ENCODE results near the gene PARD3.

PARD3 gene

DNA sequence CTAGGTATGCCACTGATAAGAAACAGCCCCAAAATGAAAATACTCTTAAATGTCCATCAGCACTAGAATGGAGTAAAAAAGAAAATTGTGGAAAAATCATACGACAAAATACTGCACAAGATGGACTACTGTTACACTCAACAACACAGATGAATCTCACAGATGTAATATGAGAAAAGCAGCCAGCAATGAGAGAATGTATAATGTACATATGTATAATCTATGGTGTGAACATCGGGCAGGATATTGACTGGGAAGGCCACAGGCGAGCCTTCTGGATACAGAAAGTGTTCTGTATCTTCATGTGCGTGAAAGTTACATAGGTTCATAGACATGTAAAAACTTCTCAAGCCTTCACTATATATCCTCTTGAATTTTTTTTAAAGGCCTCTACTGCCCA, 212.6 kb downstream of the PARD3 start:
- DNase-seq: no peak

- no peak for DNase-seq
Observed at GRCh38 chr10:34601691-34602090, 213.4 kb downstream of the PARD3 start.

GRCh38 chr10:34599026-34599795, 215.9 kb downstream of the PARD3 start:
- DNase-seq: no peak

DNA sequence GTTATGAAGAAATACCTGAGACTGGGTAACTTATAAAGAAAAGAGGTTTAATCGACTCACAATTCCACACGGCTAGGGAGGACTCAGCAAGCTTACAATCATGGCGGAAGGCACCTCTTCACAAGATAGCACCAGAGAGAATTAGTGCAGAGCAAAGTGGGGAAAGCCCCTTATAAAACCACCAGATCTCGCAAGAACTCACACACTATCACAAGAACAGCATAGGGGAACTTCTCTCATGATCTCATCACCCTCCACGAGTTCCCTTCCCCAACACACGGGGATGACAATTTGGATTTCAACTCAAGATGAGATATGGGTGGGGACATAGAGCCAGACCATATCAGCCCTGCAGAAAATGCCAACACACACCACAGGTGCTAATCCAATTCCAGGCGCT, 218.7 kb downstream of the PARD3 start:
- DNase-seq: no peak

DNA sequence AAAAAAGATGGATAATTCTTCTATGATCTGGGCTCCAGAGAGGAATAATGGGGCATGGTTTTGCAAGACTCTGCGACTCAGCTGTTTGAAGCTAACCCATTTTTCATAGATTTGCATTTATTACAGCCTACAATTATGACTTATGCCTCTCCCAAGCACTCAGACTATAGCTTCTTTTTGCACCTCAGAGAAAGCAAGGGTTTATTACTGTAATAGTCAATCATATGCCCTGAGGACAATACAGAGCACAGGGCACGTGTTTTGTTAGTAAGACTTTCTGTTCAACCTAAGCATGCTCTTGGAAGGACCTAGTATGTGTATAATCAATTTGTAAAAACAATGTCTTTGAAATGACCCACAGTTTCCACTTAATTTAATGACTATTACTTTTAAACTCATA, 221.2 kb downstream of the PARD3 start:
- no peak for DNase-seq

DNA sequence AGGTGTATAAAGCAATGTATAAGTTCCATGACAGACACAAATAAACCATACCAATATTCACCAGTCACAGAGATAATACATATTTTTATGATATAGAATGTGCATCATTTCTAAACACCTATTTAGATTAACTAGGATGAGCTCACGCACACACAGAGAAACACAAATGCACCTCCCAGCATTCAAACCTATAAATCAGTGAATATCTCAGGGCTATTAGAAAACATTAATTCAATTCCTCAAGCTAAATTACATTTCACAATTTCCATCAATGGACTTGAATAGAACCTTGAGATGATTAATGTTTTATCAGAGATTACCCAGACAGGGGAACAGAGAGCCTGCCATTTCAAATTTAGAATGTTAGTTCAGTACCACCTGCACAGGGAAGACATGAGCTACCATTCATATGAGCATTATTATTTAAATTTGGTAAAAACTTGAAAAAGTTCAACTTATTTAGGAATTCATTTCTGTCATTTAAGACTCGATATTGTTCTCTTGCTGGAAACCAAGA, 221.7 kb downstream of the PARD3 start:
- DNase-seq: no peak

DNA sequence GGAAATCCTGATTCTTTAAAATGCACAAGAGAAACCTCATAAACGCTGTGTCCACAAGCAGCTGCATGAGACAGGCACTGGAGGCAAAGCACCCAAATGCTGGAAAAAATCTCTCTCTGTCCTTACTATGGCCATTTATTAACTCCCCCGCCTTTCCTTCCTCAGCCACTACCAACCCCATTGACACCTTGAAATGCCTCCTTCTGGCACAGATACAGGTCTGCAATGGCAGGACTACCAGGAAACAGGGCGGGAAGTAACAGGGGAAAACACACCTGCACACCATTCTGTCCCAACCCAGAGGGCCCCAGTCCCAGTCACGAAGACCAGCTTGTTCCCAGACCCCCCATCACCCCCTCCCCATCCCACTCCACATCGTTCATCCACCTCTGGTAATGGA, 224.3 kb downstream of the PARD3 start:
- DNase-seq: no peak

DNA sequence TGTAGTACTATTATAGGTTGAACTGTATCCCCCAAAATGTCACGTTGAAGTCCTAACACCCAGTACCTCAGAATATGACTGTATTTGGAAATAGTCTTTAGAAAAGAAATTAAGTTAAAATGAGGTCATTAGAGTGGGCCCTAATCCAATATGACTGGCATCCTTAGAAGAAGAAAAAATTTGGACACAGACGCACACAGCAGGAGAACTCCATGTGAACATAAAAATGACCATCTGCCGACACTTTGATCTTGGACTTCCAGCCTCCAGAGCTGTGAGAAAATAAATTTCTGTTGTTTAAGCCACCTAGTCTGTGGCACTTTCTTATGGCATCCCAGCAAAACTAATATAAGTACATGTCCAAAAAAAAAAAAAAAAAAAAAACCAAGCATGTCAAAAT, 225.8 kb downstream of the PARD3 start:
- no peak for DNase-seq

DNA sequence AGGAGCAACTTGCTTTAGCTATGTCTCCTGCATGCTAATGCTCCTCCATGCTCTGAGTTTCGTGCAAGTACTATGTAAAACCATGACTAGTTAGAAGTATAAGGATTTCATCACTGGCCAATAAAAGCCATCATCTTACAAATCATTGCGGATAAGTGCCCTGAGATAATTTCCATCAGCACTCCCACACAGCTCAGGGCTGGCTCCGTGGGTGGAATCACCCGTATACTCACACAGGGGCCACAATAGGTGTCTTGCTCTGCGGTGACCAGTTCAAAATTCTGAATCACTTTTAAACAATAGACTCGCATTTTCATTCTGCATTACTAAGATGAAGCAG, 227.4 kb downstream of the PARD3 start:
- no peak for DNase-seq

DNA sequence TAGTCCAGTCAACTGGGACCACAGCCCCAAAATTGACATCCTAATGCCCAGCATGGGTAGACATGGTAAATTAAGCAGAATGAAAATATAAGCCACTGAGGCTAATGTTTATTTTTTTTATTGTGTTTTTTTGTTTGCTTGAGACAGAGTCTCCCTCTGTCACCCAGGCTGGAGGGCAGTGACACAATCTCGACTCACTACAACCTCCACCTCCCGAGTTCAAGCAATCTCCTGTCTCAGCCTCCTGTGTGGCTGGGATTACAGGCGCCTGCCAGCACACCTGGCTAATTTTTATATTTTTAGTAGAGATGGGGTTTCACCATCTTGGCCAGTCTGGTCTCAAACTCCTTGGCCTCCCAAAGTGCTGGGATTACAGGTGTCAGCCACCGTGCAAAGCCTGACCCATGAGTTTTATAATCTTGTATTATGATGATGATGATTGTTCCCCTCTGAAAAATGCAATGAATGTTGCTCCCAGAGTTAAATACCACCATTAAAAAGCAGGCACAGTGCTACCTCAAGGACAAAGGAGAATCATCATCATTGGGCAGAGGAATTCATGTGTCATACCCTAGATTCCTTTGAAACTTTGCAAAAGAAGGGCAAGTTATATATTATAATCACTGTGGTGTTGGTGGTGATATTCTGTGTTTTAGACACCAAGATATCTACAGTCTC, 228.0 kb downstream of the PARD3 start:
- DNase-seq: no peak

DNA sequence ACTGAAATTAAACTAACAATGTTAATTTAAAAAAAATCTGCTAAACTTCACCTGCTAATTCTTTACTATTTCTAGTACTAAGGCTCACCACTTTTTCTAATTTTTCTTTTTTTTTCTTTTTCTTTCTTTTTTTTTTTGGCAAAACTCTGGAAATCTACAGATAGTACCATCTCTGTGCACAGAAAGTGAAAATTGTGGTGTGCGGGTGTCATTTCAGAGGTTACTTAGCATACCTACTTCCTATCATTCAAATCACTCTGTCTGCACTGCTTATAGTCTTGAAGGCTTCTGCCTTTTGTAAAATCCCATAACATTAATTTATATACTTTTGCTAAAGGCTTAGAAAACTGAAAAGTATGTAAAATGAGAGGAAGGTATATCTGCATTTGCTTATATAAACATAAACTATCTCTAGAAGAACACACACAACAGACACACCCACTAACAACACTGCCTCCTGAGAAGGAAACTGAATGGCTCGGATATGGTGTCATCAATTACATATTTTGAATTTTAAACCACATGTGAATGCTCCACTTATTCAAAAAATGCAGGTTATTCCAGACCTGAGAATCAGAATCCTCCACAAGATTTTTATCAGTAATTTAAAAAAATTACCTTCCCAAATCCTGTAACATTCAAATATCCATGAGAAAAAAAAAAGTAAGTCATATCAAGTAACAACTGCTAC, 229.5 kb downstream of the PARD3 start:
- no peak for DNase-seq

- DNase-seq: peak in 1 of 2 experiments; percentile 53
Observed at GRCh38 chr10:34584164-34584563, 230.9 kb downstream of the PARD3 start.

DNA sequence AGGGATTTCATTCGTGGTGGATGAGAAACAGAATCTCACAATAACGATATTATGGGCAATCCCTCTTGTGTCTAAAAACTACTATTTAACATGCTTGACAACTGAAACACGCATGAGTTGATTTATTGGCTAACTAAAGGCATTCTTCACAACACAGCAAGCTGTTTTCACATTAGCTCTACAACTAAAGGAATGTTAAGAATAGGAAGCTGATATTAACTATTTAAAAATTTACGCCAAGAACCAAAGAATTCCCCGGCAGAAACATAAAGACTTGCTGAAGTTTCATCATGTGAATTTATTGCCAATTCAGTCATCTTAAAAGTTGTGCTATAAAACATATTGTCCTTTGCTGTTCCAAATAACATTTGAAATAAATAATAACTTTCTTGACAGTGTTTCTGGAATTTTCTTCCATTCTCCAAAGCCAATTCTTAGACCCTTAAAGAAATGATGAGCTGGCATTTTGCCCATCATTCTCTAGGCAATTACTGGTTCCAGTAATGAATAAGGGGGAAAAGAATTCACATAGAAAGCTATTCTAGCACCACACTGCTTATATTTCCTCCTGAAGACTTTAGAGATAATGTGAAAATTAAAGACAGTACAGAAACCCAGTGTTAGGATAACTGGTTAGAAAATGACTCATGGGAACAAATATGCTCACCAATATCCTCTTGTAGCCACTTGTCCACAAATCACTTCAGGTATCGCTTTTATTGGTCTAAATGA, 233.1 kb downstream of the PARD3 start:
- DNase-seq: no peak

DNA sequence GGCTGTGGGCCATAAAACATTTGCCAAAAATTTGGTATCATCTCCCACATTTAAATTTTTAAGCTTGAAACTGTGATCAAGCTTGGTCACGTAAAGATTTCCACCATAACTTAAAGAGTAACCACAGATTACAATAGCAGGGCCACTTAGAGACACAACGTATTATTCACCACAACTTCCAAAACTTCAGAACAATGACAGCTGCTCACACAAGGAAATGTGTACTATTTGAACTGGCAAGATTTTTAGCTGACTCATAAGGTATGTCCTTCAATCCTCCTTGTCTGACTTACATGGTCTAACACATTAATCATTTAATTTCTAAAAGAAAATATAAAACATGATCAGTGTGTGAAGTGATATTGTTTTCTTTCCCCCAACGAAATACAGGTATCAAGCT, 234.5 kb downstream of the PARD3 start:
- no peak for DNase-seq

DNA sequence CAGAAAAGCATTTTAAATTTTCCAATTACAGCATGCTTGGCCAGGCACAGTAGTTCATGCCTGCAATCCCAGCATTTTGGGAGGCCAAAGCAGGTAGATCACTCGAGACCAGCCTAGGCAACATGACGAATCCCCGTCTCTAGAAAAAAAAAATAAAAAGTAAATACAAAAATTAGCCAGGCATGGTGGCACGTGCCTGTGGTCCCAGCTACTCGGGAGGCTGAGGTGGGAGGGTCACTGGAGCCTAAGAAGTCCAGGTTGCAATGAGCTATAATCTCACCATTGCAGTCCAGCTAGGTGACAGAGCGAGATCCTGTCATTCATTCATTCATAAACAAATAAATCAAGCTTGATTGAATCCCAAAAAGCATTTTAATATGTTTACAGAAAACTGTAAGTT, 234.9 kb downstream of the PARD3 start:
- no peak for DNase-seq

DNA sequence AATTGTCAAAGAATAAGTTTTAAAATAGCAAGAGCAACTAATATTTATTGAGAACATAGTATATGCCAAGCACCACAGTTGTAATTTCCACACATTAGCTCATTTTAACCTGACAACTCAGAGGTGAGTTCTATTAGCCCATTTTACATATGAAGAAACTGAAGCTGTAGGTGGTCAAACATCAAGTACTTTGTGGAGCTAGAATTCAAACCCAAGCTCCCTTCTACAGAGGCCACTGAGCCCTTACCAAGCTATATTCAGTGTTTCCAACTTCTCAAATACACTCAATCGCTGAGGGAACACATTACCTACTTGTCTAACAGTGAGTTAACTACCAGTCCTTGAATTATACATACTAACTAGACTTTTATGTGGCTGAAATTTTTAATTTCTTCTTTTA, 236.6 kb downstream of the PARD3 start:
- no peak for DNase-seq

GRCh38 chr10:34576797-34577196, 238.3 kb downstream of the PARD3 start:
- peak in 1 of 2 experiments; percentile 19 for DNase-seq

DNA sequence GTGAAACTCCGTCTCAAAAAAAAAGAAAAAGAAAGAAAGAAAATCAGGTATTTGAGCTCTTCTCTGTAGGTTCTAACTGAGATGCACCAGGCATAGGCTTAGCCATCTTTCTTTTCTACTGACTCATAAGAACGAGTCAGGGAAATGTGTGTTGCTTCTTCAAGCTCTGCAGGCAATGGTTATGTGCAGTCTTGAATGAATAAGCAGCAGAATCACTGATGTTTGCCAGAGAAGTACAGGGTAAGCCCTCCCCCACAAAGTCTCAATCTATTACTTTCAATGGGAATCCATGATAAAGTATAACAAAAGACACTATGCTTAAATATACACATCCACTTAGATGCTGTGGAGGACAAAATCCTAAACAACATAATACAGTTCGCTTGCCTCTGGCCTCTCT, 239.2 kb downstream of the PARD3 start:
- DNase-seq: no peak

GRCh38 chr10:34574353-34574934, 240.7 kb downstream of the PARD3 start:
- DNase-seq: no peak

- no peak for DNase-seq
Observed at GRCh38 chr10:34570887-34571286, 244.2 kb downstream of the PARD3 start.

DNA sequence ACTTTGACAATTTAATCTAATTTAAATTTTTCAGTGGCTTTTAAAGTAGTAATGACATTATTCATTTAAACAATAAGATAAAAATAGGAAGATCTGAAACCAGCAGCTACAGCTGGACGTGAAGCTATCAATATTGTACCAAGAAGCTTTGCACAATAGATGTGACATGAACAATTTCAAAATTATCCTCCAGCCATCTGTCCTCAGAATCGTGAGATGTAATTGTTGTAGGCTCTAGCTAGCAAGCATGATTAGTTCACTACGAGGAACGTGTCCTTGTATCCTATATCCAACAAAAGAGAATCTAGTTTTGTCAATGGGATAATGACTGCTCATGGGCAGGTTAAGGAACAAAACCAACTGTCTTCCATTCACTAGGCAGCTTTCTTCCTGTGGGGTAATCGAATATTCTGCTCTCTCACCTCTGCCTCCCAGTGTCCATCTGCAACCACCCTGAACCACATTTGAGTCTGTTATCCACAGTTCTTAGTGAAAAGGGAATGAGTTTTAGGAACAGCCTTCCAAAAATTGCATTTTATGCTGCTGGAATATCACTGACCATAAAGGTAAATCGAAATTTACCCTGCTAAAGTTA, 247.3 kb downstream of the PARD3 start:
- DNase-seq: peak; percentile 68 to 71

DNA sequence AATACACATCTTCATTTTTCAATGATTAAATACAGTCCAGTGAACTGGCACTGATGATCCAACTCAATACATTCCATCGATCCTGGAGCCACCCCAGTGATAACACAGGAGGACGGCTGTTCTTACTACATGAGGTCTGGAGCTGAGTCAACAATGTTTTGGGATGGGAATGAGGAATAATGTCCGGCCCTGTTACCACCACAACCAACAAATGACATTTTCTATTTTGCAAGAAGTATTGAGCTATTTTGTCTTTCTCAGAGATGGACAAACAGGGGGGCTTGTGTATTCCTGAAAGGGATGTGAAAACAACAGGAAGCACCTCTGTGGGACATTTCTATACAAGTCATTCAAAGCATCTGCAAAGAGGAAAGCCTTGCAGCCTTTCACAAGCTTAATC, 249.2 kb downstream of the PARD3 start:
- peak in 1 of 2 experiments; percentile 43 for DNase-seq
